VCaP (cell line): Measurements from ENCODE around the gene GPR34.
"Not testable (repeated sequence)": the region's sequence is repeated elsewhere in the genome, so short reads cannot be mapped to it uniquely, and the experiment has no call there.

Source experiments
- H3K27ac ChIP-seq: fragments of 450-650 bp; 2 replicates; pipeline ENCODE4 v1.5.1; 2017
- CTCF ChIP-seq: fragments of 450-650 bp; conservative IDR thresholded peaks from 2 replicates; pipeline ENCODE4 v1.5.1; 2017; ENCODE audit warnings: mild to moderate bottlenecking, moderate library complexity

GPR34 gene

GRCh38 chrX:41665686-41666085 is 23.1 kb upstream of the GPR34 start:
- no peak overlapping the region for H3K27ac ChIP-seq
- no peak for TF ChIP-seq CTCF

DNA sequence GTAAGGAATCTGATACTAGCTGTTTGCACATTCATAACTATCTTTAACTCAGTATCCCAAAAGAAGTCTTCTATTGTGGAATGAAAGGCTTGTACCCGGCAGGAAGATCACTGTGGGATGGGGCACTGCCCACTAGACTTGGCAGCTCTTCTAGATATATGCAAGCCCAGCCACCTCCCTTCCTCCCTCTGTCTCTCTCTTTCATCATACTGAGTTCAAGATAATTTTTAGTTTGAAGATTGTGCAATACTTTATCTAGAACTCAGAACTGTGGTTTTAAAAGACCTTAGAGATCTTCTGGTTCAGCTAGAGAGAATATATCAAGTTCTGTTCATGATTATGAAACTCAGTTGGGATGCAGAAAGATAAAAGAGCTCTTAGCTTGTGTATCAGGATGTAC is 22.5 kb upstream of the GPR34 start:
- no peak overlapping the region for H3K27ac ChIP-seq
- no peak for TF ChIP-seq CTCF

DNA sequence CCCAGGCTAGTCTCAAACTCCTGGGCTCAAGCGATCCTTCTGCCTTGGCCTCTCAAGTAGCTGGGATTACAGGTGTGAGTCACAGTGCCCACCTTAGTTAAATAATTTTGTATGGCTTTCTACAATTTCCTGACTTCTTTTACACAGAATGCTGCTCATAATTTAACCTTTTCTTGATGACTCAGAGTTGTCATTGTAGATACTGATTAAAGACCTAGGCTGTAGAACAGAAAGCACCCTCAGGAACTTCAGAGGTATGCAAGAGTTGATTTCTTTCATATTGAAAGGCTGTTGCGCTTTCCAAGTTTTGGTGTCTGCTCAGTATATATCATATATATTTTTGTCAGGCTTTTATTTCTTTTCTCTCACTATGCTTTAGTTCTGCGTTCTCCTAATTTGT is 21.1 kb upstream of the GPR34 start:
- H3K27ac ChIP-seq, result no peak overlapping the region
- TF ChIP-seq CTCF, result no peak

GRCh38 chrX:41670112-41670511 is 18.7 kb upstream of the GPR34 start:
- TF ChIP-seq CTCF, result no peak
- H3K27ac ChIP-seq, result no peak overlapping the region

GRCh38 chrX:41671082-41671481 is 17.7 kb upstream of the GPR34 start:
- H3K27ac ChIP-seq, result no peak overlapping the region
- no peak for TF ChIP-seq CTCF

DNA sequence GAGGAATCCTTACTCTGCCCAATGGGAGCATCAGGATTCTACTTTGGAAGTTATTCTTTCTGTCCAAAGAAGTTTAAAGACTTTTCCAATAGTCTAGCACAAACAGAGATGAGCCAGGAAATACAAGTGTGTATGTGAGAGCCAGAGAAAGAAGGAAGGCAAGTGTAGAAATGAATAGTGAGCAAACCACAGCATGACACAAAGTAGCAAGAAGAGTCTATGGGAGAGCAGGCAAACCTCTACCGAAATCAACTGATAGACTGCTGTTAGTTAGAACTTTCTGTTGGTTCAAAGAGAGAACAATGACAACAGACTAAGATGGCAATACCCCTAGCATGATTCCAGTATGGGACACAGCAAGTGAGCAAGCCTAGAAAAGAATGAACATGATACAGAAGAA is 16.1 kb upstream of the GPR34 start:
- TF ChIP-seq CTCF, result no peak
- H3K27ac ChIP-seq, result no peak overlapping the region

DNA sequence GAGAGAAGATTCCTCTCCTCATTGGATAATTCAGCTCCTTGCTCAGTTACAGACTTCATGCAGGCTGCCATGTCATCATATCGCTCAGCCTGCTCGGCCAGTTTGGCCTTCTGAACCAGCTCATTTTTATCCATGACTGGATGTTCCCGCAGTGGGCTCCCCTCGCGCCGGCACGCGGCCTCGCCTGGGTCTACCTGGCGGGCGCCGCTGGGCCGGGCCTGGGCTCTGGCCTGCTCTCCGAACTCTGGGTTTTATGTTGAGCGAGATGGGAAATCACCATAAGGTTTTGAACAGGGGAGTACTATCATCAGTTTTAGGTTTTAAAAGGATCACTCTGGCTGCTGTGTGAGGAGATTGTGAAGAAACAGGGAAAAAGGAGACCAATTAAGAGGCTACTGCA is 12.4 kb upstream of the GPR34 start:
- not testable (repeated sequence) for H3K27ac ChIP-seq

DNA sequence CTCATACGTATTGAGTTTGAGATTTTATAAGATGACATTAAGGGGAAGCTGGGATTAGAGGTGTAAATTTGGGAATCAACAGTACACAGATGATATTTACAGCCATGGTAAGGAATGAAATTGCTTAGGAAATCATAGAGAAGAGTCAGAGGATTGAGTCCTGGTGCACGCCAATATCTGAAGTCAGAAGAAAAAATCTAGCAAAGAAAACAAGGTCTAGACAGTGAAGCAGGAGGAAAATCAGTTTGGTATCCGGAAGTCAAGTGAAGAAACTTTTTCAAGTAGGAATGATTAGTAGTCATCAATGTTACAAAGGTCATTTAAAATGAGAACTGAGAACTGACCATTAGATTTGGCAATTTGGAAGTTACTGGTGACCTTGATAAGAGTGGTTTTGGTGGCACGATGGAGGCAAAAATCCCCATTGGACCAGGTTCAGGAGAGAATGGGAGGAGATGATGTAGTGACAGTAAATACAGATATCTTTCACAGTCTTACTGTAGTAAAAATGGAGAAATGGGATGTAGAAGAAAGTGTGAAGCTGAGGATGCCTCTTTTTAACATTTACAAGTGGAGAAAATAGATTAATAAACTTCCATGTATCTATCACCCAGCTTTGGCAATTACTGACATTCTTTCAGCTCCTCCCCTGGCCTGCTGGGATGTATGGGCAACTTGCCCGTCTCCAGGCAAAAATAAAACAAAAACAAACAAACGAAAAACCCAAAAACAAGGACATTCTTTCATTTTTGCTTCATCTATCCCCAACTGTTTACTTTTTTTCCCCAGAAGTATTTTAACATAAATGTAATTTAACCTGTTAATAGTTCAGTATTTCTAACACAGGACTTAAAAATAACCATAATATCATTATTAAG is 11.4 kb upstream of the GPR34 start:
- no peak overlapping the region for H3K27ac ChIP-seq
- no peak for TF ChIP-seq CTCF
